ENCODE results near the gene KIF3A.
A peak's percentile ranks its signal among the peaks of the same experiment; 100 is the strongest.

KIF3A gene

GRCh38 chr5:132690156-132690555 lies 47.2 kb downstream of the KIF3A start:
- TF ChIP-seq CTCF (IDR thresholded peaks at IDR 0.05; ENCODE audit: borderline replicate concordance, extremely low read depth, low read length, poor library complexity, severe bottlenecking): no peak
- no peak for TF ChIP-seq EZH2 (IDR thresholded peaks at IDR 0.05; ENCODE audit: borderline replicate concordance, low read depth, low read length, severe bottlenecking)
- H3K4me2 ChIP-seq (ENCODE audit: insufficient read depth, low read length): no peak overlapping the region
- no peaks in the 10 kb centered on the region for H3K79me2 ChIP-seq (ENCODE audit: insufficient read depth, low read length)
- H3K9me3 ChIP-seq (ENCODE audit: insufficient read depth, low read length, severe bottlenecking): no peaks in the 10 kb centered on the region
- H4K20me1 ChIP-seq (ENCODE audit: insufficient read depth, low read length): no peaks in the 10 kb centered on the region
- H3K27me3 ChIP-seq (ENCODE audit: insufficient read depth, low read length, poor library complexity): no peaks in the 10 kb centered on the region
- DNase-seq: no peak
- no peak overlapping the region for H3K27ac ChIP-seq (ENCODE audit: low read length)
- H3K9ac ChIP-seq (ENCODE audit: low read depth, low read length): no peak overlapping the region
- peaks cover 1% of the 10 kb centered on the region; the same call in 1 of the 2 replicates for H3K36me3 ChIP-seq (ENCODE audit: insufficient read depth, low read length)
- peaks cover 27% of the 10 kb centered on the region for H3K4me1 ChIP-seq (ENCODE audit: insufficient read depth, low read length)
- ATAC-seq (ENCODE audit: insufficient read depth, low read depth): no peak
- H3K4me3 ChIP-seq (ENCODE audit: low read depth in 1 of 2, low read length in 2 of 2): no peak overlapping the region
- no peak overlapping the region for H2AFZ ChIP-seq (ENCODE audit: low read depth, low read length)

GRCh38 chr5:132689513-132689912 lies 47.8 kb downstream of the KIF3A start:
- Histone ChIP-seq H3K27ac (ENCODE audit: low read length) (peak overlapping the region; percentile 22; the same call in 1 of the 2 replicates), H3K4me3 (ENCODE audit: low read depth in 1 of 2, low read length in 2 of 2) (no peak overlapping the region), H3K79me2 (ENCODE audit: insufficient read depth, low read length) (no peaks in the 10 kb centered on the region), H2AFZ (ENCODE audit: low read depth, low read length) (no peak overlapping the region), H3K4me2 (ENCODE audit: insufficient read depth, low read length) (no peak overlapping the region), H3K36me3 (ENCODE audit: insufficient read depth, low read length) (no peaks in the 10 kb centered on the region; the same call in 1 of the 2 replicates), H4K20me1 (ENCODE audit: insufficient read depth, low read length) (no peaks in the 10 kb centered on the region), H3K27me3 (ENCODE audit: insufficient read depth, low read length, poor library complexity) (no peaks in the 10 kb centered on the region), H3K9me3 (ENCODE audit: insufficient read depth, low read length, severe bottlenecking) (no peaks in the 10 kb centered on the region), H3K4me1 (ENCODE audit: insufficient read depth, low read length) (peaks cover 27% of the 10 kb centered on the region), H3K9ac (ENCODE audit: low read depth, low read length) (no peak overlapping the region)
- ATAC-seq (ENCODE audit: insufficient read depth, low read depth) (no peak), DNase-seq (no peak)
- TF ChIP-seq EZH2 (IDR thresholded peaks at IDR 0.05; ENCODE audit: borderline replicate concordance, low read depth, low read length, severe bottlenecking): no peak
- no peak for TF ChIP-seq CTCF (IDR thresholded peaks at IDR 0.05; ENCODE audit: borderline replicate concordance, extremely low read depth, low read length, poor library complexity, severe bottlenecking)

GRCh38 chr5:132688536-132689339 lies 48.6 kb downstream of the KIF3A start:
- no peaks in the 10 kb centered on the region for H3K79me2 ChIP-seq (ENCODE audit: insufficient read depth, low read length)
- no peaks in the 10 kb centered on the region; the same call in 1 of the 2 replicates for H3K36me3 ChIP-seq (ENCODE audit: insufficient read depth, low read length)
- H3K4me2 ChIP-seq (ENCODE audit: insufficient read depth, low read length): no peak overlapping the region
- TF ChIP-seq EZH2 (IDR thresholded peaks at IDR 0.05; ENCODE audit: borderline replicate concordance, low read depth, low read length, severe bottlenecking) (no peak), CTCF (IDR thresholded peaks at IDR 0.05; ENCODE audit: borderline replicate concordance, extremely low read depth, low read length, poor library complexity, severe bottlenecking) (no peak)
- peak overlapping the region; percentile 64 for H3K27ac ChIP-seq (ENCODE audit: low read length)
- H3K9ac ChIP-seq (ENCODE audit: low read depth, low read length): no peak overlapping the region
- peak; percentile 38 for DNase-seq
- peaks cover 27% of the 10 kb centered on the region for H3K4me1 ChIP-seq (ENCODE audit: insufficient read depth, low read length)
- no peaks in the 10 kb centered on the region for H3K27me3 ChIP-seq (ENCODE audit: insufficient read depth, low read length, poor library complexity)
- no peak overlapping the region for H3K4me3 ChIP-seq (ENCODE audit: low read depth in 1 of 2, low read length in 2 of 2)
- ATAC-seq (ENCODE audit: insufficient read depth, low read depth): peak; percentile 25; the same call in 1 of the 3 replicates
- no peak overlapping the region for H2AFZ ChIP-seq (ENCODE audit: low read depth, low read length)
- H3K9me3 ChIP-seq (ENCODE audit: insufficient read depth, low read length, severe bottlenecking): no peaks in the 10 kb centered on the region
- no peaks in the 10 kb centered on the region for H4K20me1 ChIP-seq (ENCODE audit: insufficient read depth, low read length)
